Stimulated activated naive B cell treated with anti-CD40 and anti-IgM and Interleukin-4, amounts not matched to agents 10 μg/mL and 1 μg/mL and 100 μg/mL, for 72 hours (primary cell): ENCODE results near the gene PHACTR2.
"Not testable (repeated sequence)": the region's sequence is repeated elsewhere in the genome, so short reads cannot be mapped to it uniquely, and the experiment has no call there.

Experiments
- ATAC-seq, 2 donors: fragments of 150-1000 bp; cut with Tn5 transposase; replicated peaks; 2 replicates each; pipeline ENCODE4 v1.10.0; 2021; ENCODE audit warnings: moderate library complexity in 1 of 2
- DNase-seq: peaks from one replicate; pipeline ENCODE4 v3.0.0; 2021
- H3K27ac Mint-ChIP-seq: one replicate; pipeline ENCODE4 v1.8.0; 2022; ENCODE audit warnings: mild to moderate bottlenecking, mixed read lengths
- H3K27me3 Mint-ChIP-seq, 2 donors: one replicate each; pipeline ENCODE4 v1.8.0; 2022; ENCODE audit warnings: mixed read lengths in 2 of 2
- H3K36me3 Mint-ChIP-seq, 2 donors: one replicate each; pipeline ENCODE4 v1.8.0; 2022; ENCODE audit warnings: mixed read lengths in 2 of 2, mild to moderate bottlenecking in 1 of 2
- H3K4me1 Mint-ChIP-seq, 2 donors: one replicate each; pipeline ENCODE4 v1.8.0; 2022; ENCODE audit warnings: mixed read lengths in 2 of 2, mild to moderate bottlenecking in 1 of 2
- H3K4me3 Mint-ChIP-seq, 2 donors: one replicate each; pipeline ENCODE4 v1.8.0; 2022; ENCODE audit warnings: mild to moderate bottlenecking in 2 of 2, mixed read lengths in 2 of 2, moderate library complexity in 1 of 2
- H3K9me3 Mint-ChIP-seq, 2 donors: one replicate each; pipeline ENCODE4 v1.8.0; 2022; ENCODE audit warnings: mixed read lengths in 2 of 2, mild to moderate bottlenecking in 1 of 2

PHACTR2 gene

DNA sequence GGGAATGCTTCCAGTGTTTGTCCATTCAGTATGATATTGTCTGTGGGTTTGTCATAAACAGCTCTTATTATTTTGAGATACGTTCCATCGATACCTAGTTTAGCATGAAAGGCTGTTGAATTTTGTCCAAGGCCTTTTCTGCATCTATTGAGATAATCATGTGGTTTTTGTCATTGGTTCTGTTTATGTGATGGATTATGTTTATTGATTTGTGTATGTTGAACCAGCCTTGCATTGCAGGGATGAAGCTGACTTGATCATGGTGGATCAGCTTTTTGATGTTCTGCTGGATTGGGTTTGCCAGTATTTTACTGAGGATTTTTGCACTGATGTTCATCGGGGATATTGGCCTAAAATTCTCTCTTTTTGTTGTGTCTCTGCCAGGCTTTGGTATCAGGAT is 120.7 kb downstream of the PHACTR2 start:
- peaks cover 37 to 55% of the 10 kb centered on the region in 2 donors for H3K36me3 Mint-ChIP-seq
- not testable (repeated sequence) for H3K27ac Mint-ChIP-seq, ATAC-seq, H3K27me3 Mint-ChIP-seq, H3K4me3 Mint-ChIP-seq, H3K4me1 Mint-ChIP-seq, DNase-seq
- peaks cover 18 to 20% of the 10 kb centered on the region in 2 donors for H3K9me3 Mint-ChIP-seq

- H3K27me3 Mint-ChIP-seq, result no peaks in the 10 kb centered on the region
- peaks cover 7 to 20% of the 10 kb centered on the region in 2 donors for H3K4me1 Mint-ChIP-seq
- H3K27ac Mint-ChIP-seq, result no peak overlapping the region
- ATAC-seq (no peak), DNase-seq (no peak)
- peaks cover 14 to 17% of the 10 kb centered on the region in 2 donors for H3K9me3 Mint-ChIP-seq
- H3K4me3 Mint-ChIP-seq, result no peak overlapping the region
- H3K36me3 Mint-ChIP-seq, result peaks cover 26 to 43% of the 10 kb centered on the region in 2 donors
Measured at GRCh38 chr6:143802833-143803565, 125.2 kb downstream of the PHACTR2 start.

- no peak for ATAC-seq
- Mint-ChIP-seq H3K36me3 (peaks cover 20 to 39% of the 10 kb centered on the region in 2 donors), H3K4me3 (no peak overlapping the region), H3K9me3 (peaks cover 14 to 15% of the 10 kb centered on the region in 2 donors), H3K27me3 (no peaks in the 10 kb centered on the region), H3K4me1 (peaks cover 7 to 20% of the 10 kb centered on the region in 2 donors), H3K27ac (no peak overlapping the region)
- DNase-seq, result no peak
Measured at GRCh38 chr6:143803769-143804568, 126.2 kb downstream of the PHACTR2 start.

GRCh38 chr6:143804835-143805239 is 127.1 kb downstream of the PHACTR2 start:
- H3K27me3 Mint-ChIP-seq, result no peaks in the 10 kb centered on the region
- peak overlapping the region; percentile 31 for H3K27ac Mint-ChIP-seq
- DNase-seq, result no peak
- peaks cover 7 to 20% of the 10 kb centered on the region in 2 donors for H3K4me1 Mint-ChIP-seq
- ATAC-seq, result no peak
- H3K4me3 Mint-ChIP-seq, result peak overlapping the region in 1 of 2 donors; percentile 37
- peaks cover 6 to 8% of the 10 kb centered on the region in 2 donors for H3K9me3 Mint-ChIP-seq
- H3K36me3 Mint-ChIP-seq, result peaks cover 16 to 30% of the 10 kb centered on the region in 2 donors

GRCh38 chr6:143806282-143807102 is 128.7 kb downstream of the PHACTR2 start:
- ATAC-seq (peak; percentile 85 to 86), DNase-seq (peak; percentile 58)
- no peak overlapping the region for H3K4me3 Mint-ChIP-seq
- H3K27ac Mint-ChIP-seq, result peak overlapping the region; percentile 37
- no peaks in the 10 kb centered on the region for H3K9me3 Mint-ChIP-seq
- H3K27me3 Mint-ChIP-seq, result no peaks in the 10 kb centered on the region
- peaks cover 5 to 17% of the 10 kb centered on the region in 2 donors for H3K36me3 Mint-ChIP-seq
- H3K4me1 Mint-ChIP-seq, result peaks cover 7 to 20% of the 10 kb centered on the region in 2 donors

GRCh38 chr6:143807103-143807772 is 129.5 kb downstream of the PHACTR2 start:
- Mint-ChIP-seq H3K27ac (no peak overlapping the region), H3K4me3 (no peak overlapping the region), H3K36me3 (peaks cover 3 to 10% of the 10 kb centered on the region in 2 donors), H3K9me3 (no peaks in the 10 kb centered on the region), H3K4me1 (peaks cover 7 to 24% of the 10 kb centered on the region in 2 donors), H3K27me3 (no peaks in the 10 kb centered on the region)
- no peak for DNase-seq
- no peak for ATAC-seq

DNA sequence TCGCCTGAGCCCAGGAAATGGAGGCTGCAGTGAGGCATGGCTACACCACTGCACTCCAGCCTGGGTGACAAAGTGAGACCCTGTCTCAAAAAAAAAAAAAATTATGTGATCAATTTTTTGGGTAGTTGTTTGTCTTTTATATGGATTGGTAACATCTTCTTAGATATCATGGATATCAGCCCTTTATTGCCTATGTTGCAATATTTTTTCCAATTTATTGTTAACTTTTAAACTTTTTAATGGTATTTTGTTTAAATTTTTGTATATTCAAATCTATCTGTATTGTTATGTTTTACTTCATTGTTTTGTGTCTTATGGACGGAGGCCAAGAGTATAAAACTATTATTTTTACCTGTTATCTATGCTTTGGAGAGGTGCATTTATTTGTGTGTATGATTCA is 133.0 kb downstream of the PHACTR2 start:
- peaks cover 3 to 6% of the 10 kb centered on the region in 2 donors for H3K36me3 Mint-ChIP-seq
- no peak for ATAC-seq
- H3K4me3 Mint-ChIP-seq, result no peak overlapping the region
- H3K27ac Mint-ChIP-seq, result no peak overlapping the region
- no peaks in the 10 kb centered on the region for H3K27me3 Mint-ChIP-seq
- no peak for DNase-seq
- peaks cover 0 to 14% of the 10 kb centered on the region in 2 donors for H3K4me1 Mint-ChIP-seq
- H3K9me3 Mint-ChIP-seq, result no peaks in the 10 kb centered on the region

- no peak overlapping the region for H3K27ac Mint-ChIP-seq
- H3K27me3 Mint-ChIP-seq, result no peaks in the 10 kb centered on the region
- no peak overlapping the region for H3K4me3 Mint-ChIP-seq
- DNase-seq (no peak), ATAC-seq (peak; percentile 41 to 66)
- H3K36me3 Mint-ChIP-seq, result peaks cover 3 to 6% of the 10 kb centered on the region in 2 donors
- H3K4me1 Mint-ChIP-seq, result peaks cover 0 to 13% of the 10 kb centered on the region in 2 donors
- no peaks in the 10 kb centered on the region for H3K9me3 Mint-ChIP-seq
Measured at GRCh38 chr6:143811501-143812157, 133.9 kb downstream of the PHACTR2 start.

DNA sequence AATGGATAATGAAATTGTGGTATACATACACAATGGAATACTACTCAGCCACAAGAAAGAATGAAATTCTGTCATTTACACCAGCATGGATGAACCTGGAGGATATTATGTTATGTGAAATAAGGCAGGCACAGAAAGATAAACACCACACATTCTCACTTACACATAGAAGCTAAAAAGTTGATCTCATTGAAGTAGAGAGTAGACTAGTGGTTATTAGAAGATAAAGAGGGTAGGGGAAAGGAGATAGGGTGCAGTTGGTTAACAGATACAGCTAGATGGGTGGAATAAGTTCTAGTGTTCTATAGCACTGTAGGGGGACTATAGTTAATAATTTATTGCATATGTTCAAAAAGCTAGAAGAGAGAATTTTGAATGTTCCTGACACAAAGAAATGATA is 139.9 kb downstream of the PHACTR2 start:
- H3K4me1 Mint-ChIP-seq, result no peaks in the 10 kb centered on the region
- ATAC-seq (no peak), DNase-seq (no peak)
- H3K36me3 Mint-ChIP-seq, result no peaks in the 10 kb centered on the region
- no peaks in the 10 kb centered on the region for H3K27me3 Mint-ChIP-seq
- H3K27ac Mint-ChIP-seq, result no peak overlapping the region
- no peaks in the 10 kb centered on the region for H3K9me3 Mint-ChIP-seq
- H3K4me3 Mint-ChIP-seq, result no peak overlapping the region

DNA sequence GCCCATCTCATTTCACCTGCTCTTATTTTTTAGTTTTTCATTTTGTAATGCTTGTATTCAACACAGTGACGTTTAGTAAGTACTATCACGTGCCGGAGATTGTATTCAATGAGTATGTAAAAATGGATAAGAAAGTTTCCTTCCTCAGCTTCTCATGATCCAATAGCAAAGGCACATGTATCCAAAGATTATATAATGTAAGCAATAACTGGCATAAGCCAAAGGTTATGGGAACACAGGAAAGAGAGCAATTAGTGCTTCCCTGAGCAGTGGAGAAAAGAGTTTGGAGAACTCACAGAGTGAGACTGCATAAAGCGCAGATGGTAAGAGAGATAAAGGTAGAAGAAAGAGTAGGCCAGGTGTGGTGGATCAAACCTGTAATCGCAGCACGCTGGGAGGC is 143.6 kb downstream of the PHACTR2 start:
- no peak for DNase-seq
- H3K4me3 Mint-ChIP-seq, result no peak overlapping the region
- ATAC-seq, result no peak
- no peaks in the 10 kb centered on the region for H3K27me3 Mint-ChIP-seq
- no peak overlapping the region for H3K27ac Mint-ChIP-seq
- H3K36me3 Mint-ChIP-seq, result peaks cover 4 to 5% of the 10 kb centered on the region in 2 donors
- H3K9me3 Mint-ChIP-seq, result no peaks in the 10 kb centered on the region
- H3K4me1 Mint-ChIP-seq, result no peaks in the 10 kb centered on the region

DNA sequence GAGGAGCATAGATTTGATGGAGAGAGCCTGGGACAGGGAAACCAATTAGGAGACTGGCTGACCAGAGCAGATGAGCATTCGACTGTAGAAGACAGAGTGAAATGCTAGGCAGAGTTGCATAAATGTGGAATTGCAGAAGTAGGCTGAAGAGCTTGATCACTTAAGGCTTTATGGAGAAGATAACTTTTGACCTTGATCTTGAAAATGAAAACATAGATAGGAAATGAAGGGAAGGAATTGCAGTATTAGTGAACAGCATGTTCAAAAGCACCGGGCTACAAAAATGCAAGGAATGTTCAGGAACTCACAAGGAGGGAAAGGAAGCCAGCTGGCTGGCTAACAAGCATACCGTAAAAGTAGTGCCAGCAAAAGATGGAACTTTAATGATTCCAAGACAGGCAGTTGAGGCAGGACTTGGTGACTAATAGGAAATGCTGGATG is 144.8 kb downstream of the PHACTR2 start:
- Mint-ChIP-seq H3K4me3 (no peak overlapping the region), H3K4me1 (no peaks in the 10 kb centered on the region), H3K9me3 (no peaks in the 10 kb centered on the region), H3K27ac (no peak overlapping the region), H3K36me3 (peaks cover 4 to 5% of the 10 kb centered on the region in 2 donors), H3K27me3 (no peaks in the 10 kb centered on the region)
- DNase-seq (no peak), ATAC-seq (no peak)

GRCh38 chr6:143823548-143823947 is 145.8 kb downstream of the PHACTR2 start:
- DNase-seq, result no peak
- ATAC-seq, result no peak
- Mint-ChIP-seq H3K4me3 (no peak overlapping the region), H3K27ac (peak overlapping the region; percentile 62), H3K36me3 (peaks cover 4 to 5% of the 10 kb centered on the region in 2 donors), H3K9me3 (no peaks in the 10 kb centered on the region), H3K27me3 (no peaks in the 10 kb centered on the region), H3K4me1 (no peaks in the 10 kb centered on the region)

DNA sequence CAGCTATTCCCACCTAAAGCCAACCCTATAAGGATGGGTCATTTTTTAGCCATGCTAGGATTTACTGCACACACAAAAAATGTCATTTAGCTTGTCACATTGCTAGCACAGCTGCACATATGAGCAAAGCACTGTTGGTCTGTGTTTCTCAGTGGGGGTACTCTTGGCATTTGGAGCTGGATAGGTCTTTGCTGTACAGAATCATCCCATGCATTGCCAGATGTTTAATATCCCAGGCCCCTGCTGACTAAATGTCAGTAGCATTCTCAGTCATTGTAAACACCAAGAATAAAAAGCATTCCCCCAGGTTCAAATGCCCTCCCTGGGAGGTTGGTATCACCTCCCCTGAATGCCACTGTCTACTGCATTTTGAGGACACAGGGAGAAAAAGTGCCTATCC is 150.8 kb downstream of the PHACTR2 start:
- no peaks in the 10 kb centered on the region for H3K4me1 Mint-ChIP-seq
- H3K9me3 Mint-ChIP-seq, result no peaks in the 10 kb centered on the region
- no peak for DNase-seq
- H3K36me3 Mint-ChIP-seq, result peaks cover 4% of the 10 kb centered on the region in 2 donors
- no peak for ATAC-seq
- H3K4me3 Mint-ChIP-seq, result no peak overlapping the region
- no peak overlapping the region for H3K27ac Mint-ChIP-seq
- no peaks in the 10 kb centered on the region for H3K27me3 Mint-ChIP-seq
